Measurements from ENCODE around the gene TTC3.

The TTC3 gene, protein sequence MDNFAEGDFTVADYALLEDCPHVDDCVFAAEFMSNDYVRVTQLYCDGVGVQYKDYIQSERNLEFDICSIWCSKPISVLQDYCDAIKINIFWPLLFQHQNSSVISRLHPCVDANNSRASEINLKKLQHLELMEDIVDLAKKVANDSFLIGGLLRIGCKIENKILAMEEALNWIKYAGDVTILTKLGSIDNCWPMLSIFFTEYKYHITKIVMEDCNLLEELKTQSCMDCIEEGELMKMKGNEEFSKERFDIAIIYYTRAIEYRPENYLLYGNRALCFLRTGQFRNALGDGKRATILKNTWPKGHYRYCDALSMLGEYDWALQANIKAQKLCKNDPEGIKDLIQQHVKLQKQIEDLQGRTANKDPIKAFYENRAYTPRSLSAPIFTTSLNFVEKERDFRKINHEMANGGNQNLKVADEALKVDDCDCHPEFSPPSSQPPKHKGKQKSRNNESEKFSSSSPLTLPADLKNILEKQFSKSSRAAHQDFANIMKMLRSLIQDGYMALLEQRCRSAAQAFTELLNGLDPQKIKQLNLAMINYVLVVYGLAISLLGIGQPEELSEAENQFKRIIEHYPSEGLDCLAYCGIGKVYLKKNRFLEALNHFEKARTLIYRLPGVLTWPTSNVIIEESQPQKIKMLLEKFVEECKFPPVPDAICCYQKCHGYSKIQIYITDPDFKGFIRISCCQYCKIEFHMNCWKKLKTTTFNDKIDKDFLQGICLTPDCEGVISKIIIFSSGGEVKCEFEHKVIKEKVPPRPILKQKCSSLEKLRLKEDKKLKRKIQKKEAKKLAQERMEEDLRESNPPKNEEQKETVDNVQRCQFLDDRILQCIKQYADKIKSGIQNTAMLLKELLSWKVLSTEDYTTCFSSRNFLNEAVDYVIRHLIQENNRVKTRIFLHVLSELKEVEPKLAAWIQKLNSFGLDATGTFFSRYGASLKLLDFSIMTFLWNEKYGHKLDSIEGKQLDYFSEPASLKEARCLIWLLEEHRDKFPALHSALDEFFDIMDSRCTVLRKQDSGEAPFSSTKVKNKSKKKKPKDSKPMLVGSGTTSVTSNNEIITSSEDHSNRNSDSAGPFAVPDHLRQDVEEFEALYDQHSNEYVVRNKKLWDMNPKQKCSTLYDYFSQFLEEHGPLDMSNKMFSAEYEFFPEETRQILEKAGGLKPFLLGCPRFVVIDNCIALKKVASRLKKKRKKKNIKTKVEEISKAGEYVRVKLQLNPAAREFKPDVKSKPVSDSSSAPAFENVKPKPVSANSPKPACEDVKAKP (N-terminal part only)

GRCh38 chr21:37072988-37073416 is at the start of gene TTC3, which contains the start of gene PIGP:
TSS of gene TTC3 (plus strand) at chr21:37073254. CDS start at chr21:37087258, 14,004 bp downstream.
TSS of gene PIGP (minus strand) at chr21:37073071. CDS start at chr21:37072515, 556 bp downstream.
- POLR2A ChIA-PET, result interaction anchor here (1.3 kb wide), 1 partner anchor 10 kb away, joined by 3 read pairs; no protein-coding TSS in a partner anchor
- Histone ChIP-seq H3K36me3 (ENCODE audit: control insufficient read depth in 2 of 2, insufficient read depth in 1 of 2, low read length in 2 of 2) (peaks cover 14 to 22% of the 10 kb centered on the region in 2 experiments), H3K27ac (ENCODE audit: extremely low read depth, low read depth, low read length) (peak within 1 kb of the TSS; percentile 85), H3K9me3 (ENCODE audit: control insufficient read depth, insufficient read depth, low read depth, low read length) (no peaks in the 10 kb centered on the region), H3K4me3 (ENCODE audit: low read depth, low read length) (peak within 1 kb of the TSS; percentile 75), H3K4me1 (ENCODE audit: control insufficient read depth, insufficient read depth, low read length) (0 out of 2 replicates have a peak, but pooled peaks cover 6% of the 10 kb centered on the region)
- TF ChIP-seq ZNF184 (tag by site-specific recombination; IDR thresholded peaks at IDR 0.05) (peak; percentile 30; the same call in 1 of the 2 replicates), SP3 (tag by site-specific recombination; IDR thresholded peaks at IDR 0.05) (0 out of 2 replicates have a peak, but pooled peaks have one; percentile 22), PATZ1 (tag by site-specific recombination; IDR thresholded peaks at IDR 0.05) (peak; percentile 76), IKZF3 (tag by site-specific recombination; IDR thresholded peaks at IDR 0.05) (peak; percentile 92), ZNF274 (IDR thresholded peaks at IDR 0.05; ENCODE audit: low read length) (no peak), ZNF274 (tag by site-specific recombination; IDR thresholded peaks at IDR 0.05; ENCODE audit: borderline replicate concordance) (no peak), ZNF561 (tag by site-specific recombination; IDR thresholded peaks at IDR 0.05; ENCODE audit: borderline replicate concordance) (peak; percentile 98), SP2 (tag by site-specific recombination; IDR thresholded peaks at IDR 0.05) (peak; percentile 51), ZNF366 (tag by site-specific recombination; conservative IDR thresholded peaks at IDR 0.05) (peak; percentile 42; the same call in 1 of the 2 replicates), ZNF449 (tag by site-specific recombination; IDR thresholded peaks at IDR 0.05) (no peak)
- TF ChIP-seq, protein P1, sequence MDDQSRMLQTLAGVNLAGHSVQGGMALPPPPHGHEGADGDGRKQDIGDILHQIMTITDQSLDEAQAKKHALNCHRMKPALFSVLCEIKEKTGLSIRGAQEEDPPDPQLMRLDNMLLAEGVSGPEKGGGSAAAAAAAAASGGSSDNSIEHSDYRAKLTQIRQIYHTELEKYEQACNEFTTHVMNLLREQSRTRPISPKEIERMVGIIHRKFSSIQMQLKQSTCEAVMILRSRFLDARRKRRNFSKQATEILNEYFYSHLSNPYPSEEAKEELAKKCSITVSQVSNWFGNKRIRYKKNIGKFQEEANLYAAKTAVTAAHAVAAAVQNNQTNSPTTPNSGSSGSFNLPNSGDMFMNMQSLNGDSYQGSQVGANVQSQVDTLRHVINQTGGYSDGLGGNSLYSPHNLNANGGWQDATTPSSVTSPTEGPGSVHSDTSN (CRISPR knock-in tag; IDR thresholded peaks at IDR 0.05), result peak; percentile 10; the same call in 1 of the 2 replicates
- TF ChIP-seq, protein P2, sequence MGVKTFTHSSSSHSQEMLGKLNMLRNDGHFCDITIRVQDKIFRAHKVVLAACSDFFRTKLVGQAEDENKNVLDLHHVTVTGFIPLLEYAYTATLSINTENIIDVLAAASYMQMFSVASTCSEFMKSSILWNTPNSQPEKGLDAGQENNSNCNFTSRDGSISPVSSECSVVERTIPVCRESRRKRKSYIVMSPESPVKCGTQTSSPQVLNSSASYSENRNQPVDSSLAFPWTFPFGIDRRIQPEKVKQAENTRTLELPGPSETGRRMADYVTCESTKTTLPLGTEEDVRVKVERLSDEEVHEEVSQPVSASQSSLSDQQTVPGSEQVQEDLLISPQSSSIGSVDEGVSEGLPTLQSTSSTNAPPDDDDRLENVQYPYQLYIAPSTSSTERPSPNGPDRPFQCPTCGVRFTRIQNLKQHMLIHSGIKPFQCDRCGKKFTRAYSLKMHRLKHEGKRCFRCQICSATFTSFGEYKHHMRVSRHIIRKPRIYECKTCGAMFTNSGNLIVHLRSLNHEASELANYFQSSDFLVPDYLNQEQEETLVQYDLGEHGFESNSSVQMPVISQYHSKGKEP (tag by site-specific recombination; IDR thresholded peaks at IDR 0.05), result peak; percentile 62
- CTCF ChIA-PET, result interaction anchor here (1.9 kb wide), 1 partner anchor 63 kb away, joined by 5 read pairs; no protein-coding TSS in a partner anchor

DNA sequence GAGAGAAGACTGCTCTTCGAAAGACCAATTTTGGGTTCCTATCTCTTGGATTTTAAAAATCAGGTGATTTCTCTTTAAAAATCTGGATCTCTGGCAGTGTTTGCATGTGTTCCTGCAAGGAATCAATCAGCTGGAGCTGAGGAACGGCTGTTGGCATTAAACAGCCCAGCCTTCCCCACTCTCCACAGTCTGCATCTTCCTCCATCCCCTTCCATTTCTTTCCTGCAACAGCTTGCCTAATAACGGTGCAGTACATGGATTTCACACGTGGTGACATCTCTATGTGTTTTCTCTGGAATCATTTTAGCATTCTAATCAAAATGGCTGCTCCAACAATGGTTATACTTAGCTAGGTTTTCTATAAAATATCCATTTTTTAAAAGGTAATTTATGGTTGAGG is 46.6 kb upstream of the TTC3 start:
- ChIA-PET CTCF (interaction anchor here (0.6 to 2.0 kb wide), 6 partner anchors 15 to 60 kb away, joined by 3 to 9 read pairs (median 6); partner anchors contain the start of gene RIPPLY3), POLR2A (interaction anchor here (1.1 kb wide), 1 partner anchor 537 kb away, joined by 3 read pairs; no protein-coding TSS in a partner anchor)
- H3K36me3 ChIP-seq (ENCODE audit: control insufficient read depth in 2 of 2, insufficient read depth in 1 of 2, low read length in 2 of 2), result no peaks in the 10 kb centered on the region
- no peak for TF ChIP-seq ZNF791 (tag by site-specific recombination; IDR thresholded peaks at IDR 0.05)
- no peak for TF ChIP-seq ZBTB48 (tag by site-specific recombination; IDR thresholded peaks at IDR 0.05)
- no peak for TF ChIP-seq ZNF274 (IDR thresholded peaks at IDR 0.05; ENCODE audit: low read length)
- TF ChIP-seq ZNF274 (tag by site-specific recombination; IDR thresholded peaks at IDR 0.05; ENCODE audit: borderline replicate concordance), result no peak
- TF ChIP-seq, protein P2 (tag by site-specific recombination; IDR thresholded peaks at IDR 0.05), result no peak
- TF ChIP-seq ZNF354C (tag by site-specific recombination; IDR thresholded peaks at IDR 0.05; ENCODE audit: borderline replicate concordance, low read depth), result no peak
- TF ChIP-seq ZNF521 (tag by site-specific recombination; IDR thresholded peaks at IDR 0.05), result no peak
- TF ChIP-seq ZFP41 (tag by site-specific recombination; IDR thresholded peaks at IDR 0.05; ENCODE audit: borderline replicate concordance), result no peak
- TF ChIP-seq ZNF16 (tag by site-specific recombination; IDR thresholded peaks at IDR 0.05; ENCODE audit: low read depth), result no peak
- no peak for TF ChIP-seq ZNF501 (tag by site-specific recombination; IDR thresholded peaks at IDR 0.05)
- TF ChIP-seq HOXD13 (CRISPR knock-in tag; IDR thresholded peaks at IDR 0.05; ENCODE audit: borderline replicate concordance), result no peak
- no peak for TF ChIP-seq ZNF2 (tag by site-specific recombination; IDR thresholded peaks at IDR 0.05)

More for the DNA sequence above, 46.6 kb upstream of the TTC3 start:
- H3K9me3 ChIP-seq (ENCODE audit: control insufficient read depth, insufficient read depth, low read depth, low read length), result no peaks in the 10 kb centered on the region
- no peak overlapping the region for H3K27ac ChIP-seq (ENCODE audit: extremely low read depth, low read depth, low read length)
- no peaks in the 10 kb centered on the region for H3K4me1 ChIP-seq (ENCODE audit: control insufficient read depth, insufficient read depth, low read length)
- H3K4me3 ChIP-seq (ENCODE audit: low read depth, low read length), result no peak overlapping the region
